RWPE1 (cell line): ENCODE results near the gene PRKCH.

Experiments
- CTCF ChIA-PET: fragments of 350-600 bp; sonication (Branson Sonifier 250); formaldehyde crosslinking; extraction: SDS; loops from one replicate; lab custom pipeline; 2021; lab: Yijun Ruan, JAX
- POLR2A ChIA-PET: fragments of 400-600 bp; formaldehyde crosslinking; extraction: SDS; loops from one replicate; lab custom pipeline; 2020; ENCODE audit warnings: antibody characterized with exemption; ENCODE audit not compliant: low non-redundant PET; lab: Yijun Ruan, JAX
- DNase-seq: peaks from one replicate; pipeline ENCODE4 v3.0.0; 2012; ENCODE audit warnings: low spot score
- H3K27ac ChIP-seq: fragments of 450-650 bp; 2 replicates; pipeline ENCODE4 v1.5.1; 2017
- TF ChIP-seq, protein P1 (sequence below): fragments of 450-650 bp; conservative IDR thresholded peaks from 2 replicates; pipeline ENCODE4 v1.5.1; 2017; ENCODE audit warnings: low read depth, mild to moderate bottlenecking

PRKCH gene

DNA sequence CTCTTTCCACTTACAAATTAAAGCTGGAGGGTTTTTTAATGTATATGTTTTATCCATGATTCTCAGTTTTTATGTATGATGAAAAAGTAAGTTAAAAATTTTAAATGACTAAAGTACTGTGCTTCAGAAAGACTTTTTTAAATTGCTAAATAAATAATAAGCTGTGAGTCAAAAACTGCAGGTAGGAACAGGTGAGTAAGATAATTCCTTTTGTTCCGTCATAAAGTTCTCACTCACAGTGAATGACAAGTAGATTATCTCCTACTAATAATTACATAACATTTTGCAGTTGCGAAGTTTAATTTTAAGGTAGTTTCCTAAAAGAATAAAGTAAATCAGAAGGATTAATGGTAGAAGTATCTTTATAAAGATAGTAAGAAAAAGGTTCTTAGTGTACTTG lies 78.0 kb downstream of the PRKCH start:
- DNase-seq: peak; percentile 28
- H3K27ac ChIP-seq: no peak overlapping the region
- ChIA-PET POLR2A (no interaction called here), CTCF (interaction anchor here (0.6 to 0.7 kb wide), 2 partner anchors 68 to 1273 kb away, joined by 3 read pairs; no protein-coding TSS in a partner anchor)
- TF ChIP-seq, protein P1, sequence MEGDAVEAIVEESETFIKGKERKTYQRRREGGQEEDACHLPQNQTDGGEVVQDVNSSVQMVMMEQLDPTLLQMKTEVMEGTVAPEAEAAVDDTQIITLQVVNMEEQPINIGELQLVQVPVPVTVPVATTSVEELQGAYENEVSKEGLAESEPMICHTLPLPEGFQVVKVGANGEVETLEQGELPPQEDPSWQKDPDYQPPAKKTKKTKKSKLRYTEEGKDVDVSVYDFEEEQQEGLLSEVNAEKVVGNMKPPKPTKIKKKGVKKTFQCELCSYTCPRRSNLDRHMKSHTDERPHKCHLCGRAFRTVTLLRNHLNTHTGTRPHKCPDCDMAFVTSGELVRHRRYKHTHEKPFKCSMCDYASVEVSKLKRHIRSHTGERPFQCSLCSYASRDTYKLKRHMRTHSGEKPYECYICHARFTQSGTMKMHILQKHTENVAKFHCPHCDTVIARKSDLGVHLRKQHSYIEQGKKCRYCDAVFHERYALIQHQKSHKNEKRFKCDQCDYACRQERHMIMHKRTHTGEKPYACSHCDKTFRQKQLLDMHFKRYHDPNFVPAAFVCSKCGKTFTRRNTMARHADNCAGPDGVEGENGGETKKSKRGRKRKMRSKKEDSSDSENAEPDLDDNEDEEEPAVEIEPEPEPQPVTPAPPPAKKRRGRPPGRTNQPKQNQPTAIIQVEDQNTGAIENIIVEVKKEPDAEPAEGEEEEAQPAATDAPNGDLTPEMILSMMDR: no peak

DNA sequence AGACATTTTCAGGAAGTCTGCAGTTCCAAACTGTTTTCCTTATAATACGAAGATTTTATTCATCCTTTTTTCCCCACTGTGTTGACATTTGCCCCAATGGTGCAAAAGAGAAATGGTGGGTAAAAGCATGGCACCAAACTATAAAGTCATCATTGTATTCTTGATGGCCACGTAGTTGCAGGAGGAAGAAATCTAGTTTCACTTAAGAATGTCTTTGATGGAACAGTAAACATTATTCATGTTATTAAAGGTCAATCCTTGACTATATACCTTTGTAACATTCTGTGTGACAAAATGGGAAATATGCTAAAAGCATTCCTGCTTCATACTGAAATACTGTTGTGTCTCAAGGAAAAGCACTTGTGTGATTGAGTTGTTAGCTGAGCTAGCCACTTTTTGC lies 80.1 kb downstream of the PRKCH start:
- ChIA-PET POLR2A (no interaction called here), CTCF (no interaction called here)

DNA sequence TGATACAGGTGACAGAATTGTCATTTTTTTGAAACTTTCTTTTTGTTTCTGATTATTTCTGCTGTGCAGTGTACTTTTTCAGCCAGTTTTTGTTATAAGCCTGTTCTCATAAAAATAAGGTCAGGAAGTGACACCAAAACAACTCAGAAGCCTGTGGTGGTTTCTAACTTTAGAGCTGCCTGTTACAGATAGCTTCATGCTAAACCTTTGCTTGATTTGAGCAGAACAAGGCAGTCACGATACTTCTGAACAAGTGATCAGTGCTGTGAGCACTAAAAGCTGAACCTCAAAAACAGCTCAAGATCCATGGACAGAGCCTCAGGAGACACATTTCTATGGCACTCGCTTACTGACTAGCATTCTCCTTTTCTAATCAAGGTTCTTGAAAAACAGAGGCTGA lies 82.0 kb downstream of the PRKCH start:
- CTCF ChIA-PET: interaction anchor here (0.7 kb wide), 1 partner anchor 253 kb away, joined by 3 read pairs; no protein-coding TSS in a partner anchor
- TF ChIP-seq, protein P1: no peak
- DNase-seq: no peak
- POLR2A ChIA-PET: no interaction called here
- no peak overlapping the region for H3K27ac ChIP-seq

More for the DNA sequence above, 80.1 kb downstream of the PRKCH start:
- TF ChIP-seq, protein P1: no peak
- no peak for DNase-seq
- no peak overlapping the region for H3K27ac ChIP-seq

DNA sequence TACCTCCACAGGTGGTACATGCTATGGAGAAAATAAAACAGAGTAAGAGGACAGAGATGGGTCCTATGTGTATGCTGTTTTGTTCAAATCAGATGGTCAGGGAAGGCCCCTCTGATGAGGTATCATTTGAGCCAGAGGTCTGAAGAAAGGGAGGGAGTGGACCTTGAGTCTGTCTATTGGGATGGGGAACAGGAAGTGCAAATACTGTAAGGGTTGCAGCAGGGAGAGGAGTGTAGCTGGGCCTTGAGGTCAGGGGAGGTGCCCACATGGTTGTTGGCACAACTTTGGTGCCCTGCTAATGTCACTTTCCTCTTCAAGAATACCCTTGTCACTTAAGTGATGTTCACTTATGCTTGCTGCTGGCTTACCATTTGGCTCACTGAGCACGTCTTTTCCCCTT lies 83.3 kb downstream of the PRKCH start:
- ChIA-PET CTCF (no interaction called here), POLR2A (no interaction called here)
- TF ChIP-seq, protein P1: no peak
- no peak overlapping the region for H3K27ac ChIP-seq
- DNase-seq: no peak

DNA sequence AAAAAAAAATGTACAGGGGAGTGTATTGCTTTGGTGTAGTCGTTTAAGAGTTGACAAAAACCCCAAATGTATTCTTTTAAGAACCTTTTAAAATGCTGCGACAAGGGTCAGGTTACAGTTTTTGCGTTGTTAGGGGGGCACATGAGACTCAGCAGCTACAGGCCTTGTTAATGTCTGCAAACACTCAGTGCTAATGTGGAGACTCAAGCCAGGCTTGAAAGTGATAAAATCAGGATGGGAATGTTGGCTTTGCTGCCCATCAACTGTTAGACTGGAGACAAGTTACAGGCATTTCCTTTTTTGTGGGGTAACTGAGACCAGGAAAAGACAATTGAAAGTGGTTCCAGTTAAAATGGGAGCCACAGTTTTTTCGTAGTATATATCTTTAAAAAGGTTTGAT lies 84.8 kb downstream of the PRKCH start:
- TF ChIP-seq, protein P1: no peak
- CTCF ChIA-PET: no interaction called here
- DNase-seq: no peak
- POLR2A ChIA-PET: no interaction called here
- H3K27ac ChIP-seq: no peak overlapping the region

DNA sequence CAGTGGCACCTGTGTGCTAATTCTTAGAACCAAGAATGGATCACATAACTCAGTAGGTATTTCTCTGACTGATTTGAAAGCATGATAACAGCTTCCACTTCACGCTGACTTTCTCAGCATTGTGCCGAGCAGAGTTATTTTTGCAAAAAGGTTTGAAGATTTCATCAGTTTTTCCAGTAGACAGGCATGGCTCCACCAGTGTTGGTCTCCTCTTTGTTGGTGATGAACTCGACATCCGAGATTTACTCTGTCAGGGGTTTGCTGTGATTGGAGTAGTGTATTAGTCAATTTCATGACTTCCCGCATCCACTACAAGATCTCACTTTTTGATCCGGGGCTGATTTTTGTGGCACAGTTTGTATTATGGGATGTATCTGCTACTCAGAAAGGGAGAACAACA lies 85.3 kb downstream of the PRKCH start:
- POLR2A ChIA-PET: no interaction called here
- no peak for DNase-seq
- TF ChIP-seq, protein P1: no peak
- CTCF ChIA-PET: no interaction called here
- H3K27ac ChIP-seq: no peak overlapping the region
